Measurements from ENCODE around the gene SSTR1. TPM values are rescaled to one million over a fixed set of nuclear protein-coding genes. Genes with fewer than 3 reads are reported as not detected.

Gene SSTR1
- total RNA-seq, 1 donor from 2014 or later, result 0.69 TPM

DNA sequence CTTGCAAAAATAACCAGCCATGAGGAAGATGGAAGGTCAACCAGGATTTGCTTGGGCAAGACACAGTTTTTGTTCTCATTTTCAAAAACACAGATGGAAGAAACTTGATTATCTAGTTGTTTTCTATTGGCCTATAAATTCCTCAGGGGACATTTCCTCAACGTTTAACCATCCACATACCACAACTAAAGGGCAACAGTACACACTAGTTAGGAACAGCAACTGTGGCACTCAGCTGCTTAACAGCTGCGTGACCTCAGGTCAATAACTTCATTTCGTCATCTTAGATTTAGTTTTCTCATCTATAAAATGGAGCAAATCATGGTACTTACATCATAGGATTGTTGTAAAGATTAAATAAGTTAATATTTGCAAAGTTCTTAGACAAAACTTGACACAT is 18.7 kb downstream of the SSTR1 start:
- H3K36me3 ChIP-seq, result no peaks in the 10 kb centered on the region
- no peak for TF ChIP-seq CTCF (IDR thresholded peaks at IDR 0.05; ENCODE audit: borderline replicate concordance)
- H3K4me1 ChIP-seq, result no peaks in the 10 kb centered on the region
- no peak overlapping the region for H3K27ac ChIP-seq (replicated peaks)
- H3K27me3 ChIP-seq (ENCODE audit: low read depth), result no peaks in the 10 kb centered on the region
- no peak overlapping the region for H3K4me3 ChIP-seq
- no peak for DNase-seq
- intact Hi-C loops (cut with micrococcal nuclease), result no loop called here
- H3K9me3 ChIP-seq (replicated peaks), result no peaks in the 10 kb centered on the region

- DNase-seq, result no peak
- Histone ChIP-seq H3K27ac (replicated peaks) (no peak overlapping the region), H3K4me3 (no peak overlapping the region), H3K4me1 (no peaks in the 10 kb centered on the region), H3K9me3 (replicated peaks) (no peaks in the 10 kb centered on the region), H3K36me3 (no peaks in the 10 kb centered on the region), H3K27me3 (ENCODE audit: low read depth) (no peaks in the 10 kb centered on the region)
- intact Hi-C loops (cut with micrococcal nuclease), result no loop called here
- no peak for TF ChIP-seq CTCF (IDR thresholded peaks at IDR 0.05; ENCODE audit: borderline replicate concordance)
These were observed 25.5 kb downstream of the SSTR1 start for GRCh38 chr14:38233218-38233617.

GRCh38 chr14:38238332-38238731 is 30.6 kb downstream of the SSTR1 start:
- intact Hi-C loops (cut with micrococcal nuclease), result no loop called here
- no peak for TF ChIP-seq CTCF (IDR thresholded peaks at IDR 0.05; ENCODE audit: borderline replicate concordance)
- no peaks in the 10 kb centered on the region for H3K36me3 ChIP-seq
- H3K4me3 ChIP-seq, result no peak overlapping the region
- H3K4me1 ChIP-seq, result no peaks in the 10 kb centered on the region
- no peak overlapping the region for H3K27ac ChIP-seq (replicated peaks)
- no peaks in the 10 kb centered on the region for H3K27me3 ChIP-seq (ENCODE audit: low read depth)
- DNase-seq, result no peak
- no peaks in the 10 kb centered on the region for H3K9me3 ChIP-seq (replicated peaks)

GRCh38 chr14:38238878-38239277 is 31.2 kb downstream of the SSTR1 start:
- Histone ChIP-seq H3K27ac (replicated peaks) (no peak overlapping the region), H3K27me3 (ENCODE audit: low read depth) (no peaks in the 10 kb centered on the region), H3K4me3 (no peak overlapping the region), H3K4me1 (no peaks in the 10 kb centered on the region), H3K9me3 (replicated peaks) (no peaks in the 10 kb centered on the region), H3K36me3 (no peaks in the 10 kb centered on the region)
- no peak for DNase-seq
- no peak for TF ChIP-seq CTCF (IDR thresholded peaks at IDR 0.05; ENCODE audit: borderline replicate concordance)
- intact Hi-C loops (cut with micrococcal nuclease), result no loop called here

GRCh38 chr14:38243696-38244240 is 36.1 kb downstream of the SSTR1 start:
- TF ChIP-seq CTCF (IDR thresholded peaks at IDR 0.05; ENCODE audit: borderline replicate concordance), result no peak
- intact Hi-C loops (cut with micrococcal nuclease), result no loop called here

More at GRCh38 chr14:38243696-38244240, 36.1 kb downstream of the SSTR1 start:
- Histone ChIP-seq H3K36me3 (no peaks in the 10 kb centered on the region), H3K9me3 (replicated peaks) (no peaks in the 10 kb centered on the region), H3K27ac (replicated peaks) (no peak overlapping the region), H3K4me3 (no peak overlapping the region), H3K4me1 (peaks cover 6% of the 10 kb centered on the region), H3K27me3 (ENCODE audit: low read depth) (no peaks in the 10 kb centered on the region)
- no peak for DNase-seq
